Stimulated activated naive B cell treated with anti-CD40 and anti-IgM and Interleukin-4, amounts not matched to agents 10 μg/mL and 1 μg/mL and 100 μg/mL, for 72 hours (primary cell): ENCODE results near the gene PPP1R13L.

ENCODE experiments used
- ATAC-seq, 2 donors: fragments of 150-1000 bp; cut with Tn5 transposase; replicated peaks; 2 replicates each; pipeline ENCODE4 v1.10.0; 2021; ENCODE audit warnings: moderate library complexity in 1 of 2
- DNase-seq: peaks from one replicate; pipeline ENCODE4 v3.0.0; 2021
- H3K27ac Mint-ChIP-seq: one replicate; pipeline ENCODE4 v1.8.0; 2022; ENCODE audit warnings: mild to moderate bottlenecking, mixed read lengths
- H3K27me3 Mint-ChIP-seq, 2 donors: one replicate each; pipeline ENCODE4 v1.8.0; 2022; ENCODE audit warnings: mixed read lengths in 2 of 2
- H3K36me3 Mint-ChIP-seq, 2 donors: one replicate each; pipeline ENCODE4 v1.8.0; 2022; ENCODE audit warnings: mixed read lengths in 2 of 2, mild to moderate bottlenecking in 1 of 2
- H3K4me1 Mint-ChIP-seq, 2 donors: one replicate each; pipeline ENCODE4 v1.8.0; 2022; ENCODE audit warnings: mixed read lengths in 2 of 2, mild to moderate bottlenecking in 1 of 2
- H3K4me3 Mint-ChIP-seq, 2 donors: one replicate each; pipeline ENCODE4 v1.8.0; 2022; ENCODE audit warnings: mild to moderate bottlenecking in 2 of 2, mixed read lengths in 2 of 2, moderate library complexity in 1 of 2
- H3K9me3 Mint-ChIP-seq, 2 donors: one replicate each; pipeline ENCODE4 v1.8.0; 2022; ENCODE audit warnings: mixed read lengths in 2 of 2, mild to moderate bottlenecking in 1 of 2

PPP1R13L gene

GRCh38 chr19:45404557-45405434 lies at the start of gene PPP1R13L:
Gene PPP1R13L (minus strand): TSS chr19:45405069. CDS start chr19:45398318, 6,751 bp downstream.
- peaks cover 11 to 15% of the 10 kb centered on the region in 2 donors for H3K36me3 Mint-ChIP-seq
- peaks cover 38 to 64% of the 10 kb centered on the region in 2 donors for H3K4me1 Mint-ChIP-seq
- DNase-seq (peak; percentile 29), ATAC-seq (no peak)
- peaks cover 27 to 28% of the 10 kb centered on the region in 2 donors for H3K27me3 Mint-ChIP-seq
- H3K27ac Mint-ChIP-seq: peak within 1 kb of the TSS; percentile 98
- H3K9me3 Mint-ChIP-seq: no peaks in the 10 kb centered on the region
- peak within 1 kb of the TSS; percentile 90 for H3K4me3 Mint-ChIP-seq

DNA sequence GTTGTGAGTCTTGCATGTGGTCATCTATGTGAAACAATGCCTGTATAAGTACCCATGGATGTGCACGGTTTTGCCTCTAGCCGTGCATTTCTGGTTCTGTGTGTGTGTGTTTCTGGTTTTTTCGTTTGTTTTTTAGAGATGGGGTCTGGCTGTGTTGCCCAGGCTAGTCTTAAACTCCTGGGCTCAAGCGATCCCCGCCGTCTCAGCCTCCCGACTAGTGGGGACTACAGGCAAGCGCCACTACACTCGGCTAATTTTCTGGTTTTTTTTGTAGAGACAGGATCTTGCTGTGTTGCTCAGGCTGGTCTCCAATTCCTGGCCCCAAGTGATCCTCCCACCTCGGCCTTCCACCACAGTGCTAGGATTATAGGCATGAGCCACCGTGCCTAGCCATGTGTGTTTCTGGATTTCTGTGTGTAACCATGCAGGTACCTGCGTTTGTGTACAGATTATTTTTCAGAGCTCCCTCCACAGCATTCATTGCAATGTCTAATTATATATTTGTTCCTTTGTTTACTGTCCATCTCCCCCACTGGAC lies 47.0 kb upstream of the PPP1R13L start:
- Mint-ChIP-seq H3K27me3 (no peaks in the 10 kb centered on the region), H3K27ac (peak overlapping the region; percentile 96), H3K9me3 (no peaks in the 10 kb centered on the region), H3K4me1 (peaks cover 36 to 57% of the 10 kb centered on the region in 2 donors), H3K4me3 (peak overlapping the region; percentile 87 to 88), H3K36me3 (peaks cover 0 to 2% of the 10 kb centered on the region in 2 donors)
- no peak for ATAC-seq
- no peak for DNase-seq

DNA sequence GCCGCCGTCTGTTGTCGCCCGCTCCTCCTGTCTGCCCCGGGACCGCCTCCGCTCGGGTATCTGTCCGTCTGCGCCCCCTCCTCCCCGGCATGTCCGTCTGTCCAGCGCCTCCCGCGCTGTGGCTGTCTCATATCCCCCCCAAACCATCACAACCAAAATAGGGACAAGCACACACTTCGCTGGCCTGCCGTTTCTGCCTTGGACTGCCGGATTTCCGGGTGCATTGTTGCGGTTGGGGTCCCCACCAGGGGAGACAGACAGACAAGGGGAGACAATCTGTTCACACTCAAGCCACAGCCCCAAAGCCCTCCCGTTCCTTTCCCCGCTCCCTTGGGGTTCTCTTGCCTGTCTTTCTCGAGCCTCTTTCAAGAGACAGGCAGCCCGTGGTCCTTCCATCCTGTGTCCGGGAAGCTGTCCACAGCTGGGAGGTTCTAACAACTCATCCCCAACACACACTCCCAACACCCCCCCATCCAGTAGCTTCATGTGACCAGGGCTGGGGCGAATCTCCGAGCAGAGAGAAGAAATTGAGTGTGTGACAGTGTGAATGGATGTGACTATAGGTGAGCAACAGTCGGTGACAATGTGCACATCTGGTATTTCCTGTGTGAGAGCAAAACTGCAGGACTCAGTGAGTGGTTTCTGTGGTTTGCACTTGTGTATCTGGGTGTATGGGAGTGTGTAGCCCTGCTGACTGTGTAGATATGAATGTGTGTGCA lies 46.4 kb upstream of the PPP1R13L start:
- DNase-seq: peak; percentile 32
- no peaks in the 10 kb centered on the region for H3K36me3 Mint-ChIP-seq
- no peaks in the 10 kb centered on the region for H3K9me3 Mint-ChIP-seq
- H3K27me3 Mint-ChIP-seq: no peaks in the 10 kb centered on the region
- H3K27ac Mint-ChIP-seq: peak overlapping the region; percentile 96
- ATAC-seq: peak; percentile 10
- H3K4me3 Mint-ChIP-seq: peak overlapping the region; percentile 87 to 88
- H3K4me1 Mint-ChIP-seq: peaks cover 32 to 56% of the 10 kb centered on the region in 2 donors

- no peaks in the 10 kb centered on the region for H3K27me3 Mint-ChIP-seq
- H3K4me3 Mint-ChIP-seq: peak overlapping the region; percentile 91 to 93
- no peak for DNase-seq
- H3K4me1 Mint-ChIP-seq: peaks cover 28 to 54% of the 10 kb centered on the region in 2 donors
- peak overlapping the region; percentile 97 for H3K27ac Mint-ChIP-seq
- peaks cover 0 to 3% of the 10 kb centered on the region in 2 donors for H3K36me3 Mint-ChIP-seq
- H3K9me3 Mint-ChIP-seq: no peaks in the 10 kb centered on the region
- ATAC-seq: peak; percentile 15 to 16
These were observed 45.1 kb upstream of the PPP1R13L start for GRCh38 chr19:45450012-45450333.

GRCh38 chr19:45448887-45449299 lies 44.0 kb upstream of the PPP1R13L start:
- H3K4me1 Mint-ChIP-seq: peaks cover 33 to 56% of the 10 kb centered on the region in 2 donors
- ATAC-seq: no peak
- no peaks in the 10 kb centered on the region for H3K27me3 Mint-ChIP-seq
- no peak for DNase-seq
- H3K9me3 Mint-ChIP-seq: no peaks in the 10 kb centered on the region
- H3K27ac Mint-ChIP-seq: peak overlapping the region; percentile 74
- peak overlapping the region; percentile 28 to 60 for H3K4me3 Mint-ChIP-seq
- peaks cover 0 to 3% of the 10 kb centered on the region in 2 donors for H3K36me3 Mint-ChIP-seq

DNA sequence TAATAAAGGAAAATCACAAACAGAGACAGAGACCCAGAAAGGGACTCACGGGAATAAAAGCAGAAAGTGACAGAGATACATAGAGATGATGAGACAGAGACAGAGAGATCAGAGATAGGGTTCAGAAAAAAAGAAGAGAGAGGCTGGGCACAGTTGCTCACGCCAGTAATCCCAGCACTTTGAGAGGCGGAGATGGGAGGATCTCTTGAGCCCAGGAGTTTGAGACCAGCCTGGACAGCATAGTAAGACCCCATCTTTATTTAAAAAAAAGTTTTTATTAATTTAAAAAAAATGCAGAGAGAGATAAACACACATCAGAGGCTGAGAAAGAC lies 43.5 kb upstream of the PPP1R13L start:
- Mint-ChIP-seq H3K4me1 (peaks cover 35 to 57% of the 10 kb centered on the region in 2 donors), H3K9me3 (no peaks in the 10 kb centered on the region), H3K4me3 (no peak overlapping the region), H3K27ac (no peak overlapping the region), H3K36me3 (peaks cover 0 to 3% of the 10 kb centered on the region in 2 donors), H3K27me3 (no peaks in the 10 kb centered on the region)
- ATAC-seq: no peak
- no peak for DNase-seq

DNA sequence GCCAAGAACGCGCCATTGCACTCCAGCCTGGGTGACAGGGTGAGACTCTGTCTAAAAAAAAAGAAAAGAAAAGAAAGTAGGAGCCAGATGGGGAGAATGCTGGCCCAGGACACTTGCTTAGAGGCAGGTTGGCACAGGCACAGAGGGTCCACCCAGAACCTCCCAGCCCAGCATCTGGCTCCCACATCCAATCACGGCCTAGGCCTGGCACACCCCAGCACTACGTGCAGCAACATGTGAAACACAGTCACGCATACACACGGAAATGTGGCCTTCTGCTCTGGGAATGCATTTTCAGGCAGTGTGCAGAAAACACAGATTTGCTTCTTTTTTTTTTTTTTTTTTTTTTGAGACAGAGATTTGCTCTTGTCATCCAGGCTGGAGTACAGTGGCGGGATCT lies 42.1 kb upstream of the PPP1R13L start:
- H3K27ac Mint-ChIP-seq: no peak overlapping the region
- no peak overlapping the region for H3K4me3 Mint-ChIP-seq
- H3K36me3 Mint-ChIP-seq: peaks cover 0 to 3% of the 10 kb centered on the region in 2 donors
- H3K9me3 Mint-ChIP-seq: no peaks in the 10 kb centered on the region
- ATAC-seq (no peak), DNase-seq (no peak)
- peaks cover 45 to 65% of the 10 kb centered on the region in 2 donors for H3K4me1 Mint-ChIP-seq
- no peaks in the 10 kb centered on the region for H3K27me3 Mint-ChIP-seq

DNA sequence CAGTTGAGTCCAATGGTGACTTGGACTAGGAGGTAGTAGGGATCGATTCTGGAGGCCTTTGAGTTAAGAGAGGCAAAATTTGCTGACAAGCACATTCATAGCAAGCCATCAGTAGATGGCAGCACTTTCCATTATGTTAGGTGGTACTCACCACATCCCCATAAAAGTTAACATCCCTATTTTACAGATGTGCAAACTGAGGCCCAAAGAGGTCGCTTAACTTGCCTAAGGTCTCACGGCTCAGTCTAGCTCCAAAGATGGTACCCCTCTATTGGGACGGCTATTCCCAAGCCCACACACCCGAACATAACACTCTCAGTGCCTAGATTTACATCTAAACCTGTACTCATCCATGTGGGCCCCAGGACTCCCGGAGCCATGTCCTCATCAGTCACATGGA lies 41.4 kb upstream of the PPP1R13L start:
- Mint-ChIP-seq H3K27me3 (no peaks in the 10 kb centered on the region), H3K4me1 (peaks cover 40 to 59% of the 10 kb centered on the region in 2 donors), H3K4me3 (no peak overlapping the region), H3K9me3 (no peaks in the 10 kb centered on the region), H3K27ac (no peak overlapping the region), H3K36me3 (peaks cover 0 to 3% of the 10 kb centered on the region in 2 donors)
- DNase-seq (no peak), ATAC-seq (no peak)

- Mint-ChIP-seq H3K36me3 (peaks cover 0 to 3% of the 10 kb centered on the region in 2 donors), H3K27ac (no peak overlapping the region), H3K4me1 (peaks cover 46 to 62% of the 10 kb centered on the region in 2 donors), H3K27me3 (no peaks in the 10 kb centered on the region), H3K9me3 (no peaks in the 10 kb centered on the region), H3K4me3 (peak overlapping the region in 1 of 2 donors; percentile 84)
- DNase-seq (no peak), ATAC-seq (no peak)
These were observed 40.3 kb upstream of the PPP1R13L start for GRCh38 chr19:45445139-45445538.

- Mint-ChIP-seq H3K27me3 (no peaks in the 10 kb centered on the region), H3K27ac (peak overlapping the region; percentile 95), H3K4me1 (peaks cover 47 to 62% of the 10 kb centered on the region in 2 donors), H3K9me3 (no peaks in the 10 kb centered on the region), H3K36me3 (peaks cover 0 to 3% of the 10 kb centered on the region in 2 donors), H3K4me3 (peak overlapping the region; percentile 84 to 91)
- ATAC-seq (peak; percentile 64 to 65), DNase-seq (peak; percentile 78)
These were observed 39.6 kb upstream of the PPP1R13L start for GRCh38 chr19:45444318-45445041.

DNA sequence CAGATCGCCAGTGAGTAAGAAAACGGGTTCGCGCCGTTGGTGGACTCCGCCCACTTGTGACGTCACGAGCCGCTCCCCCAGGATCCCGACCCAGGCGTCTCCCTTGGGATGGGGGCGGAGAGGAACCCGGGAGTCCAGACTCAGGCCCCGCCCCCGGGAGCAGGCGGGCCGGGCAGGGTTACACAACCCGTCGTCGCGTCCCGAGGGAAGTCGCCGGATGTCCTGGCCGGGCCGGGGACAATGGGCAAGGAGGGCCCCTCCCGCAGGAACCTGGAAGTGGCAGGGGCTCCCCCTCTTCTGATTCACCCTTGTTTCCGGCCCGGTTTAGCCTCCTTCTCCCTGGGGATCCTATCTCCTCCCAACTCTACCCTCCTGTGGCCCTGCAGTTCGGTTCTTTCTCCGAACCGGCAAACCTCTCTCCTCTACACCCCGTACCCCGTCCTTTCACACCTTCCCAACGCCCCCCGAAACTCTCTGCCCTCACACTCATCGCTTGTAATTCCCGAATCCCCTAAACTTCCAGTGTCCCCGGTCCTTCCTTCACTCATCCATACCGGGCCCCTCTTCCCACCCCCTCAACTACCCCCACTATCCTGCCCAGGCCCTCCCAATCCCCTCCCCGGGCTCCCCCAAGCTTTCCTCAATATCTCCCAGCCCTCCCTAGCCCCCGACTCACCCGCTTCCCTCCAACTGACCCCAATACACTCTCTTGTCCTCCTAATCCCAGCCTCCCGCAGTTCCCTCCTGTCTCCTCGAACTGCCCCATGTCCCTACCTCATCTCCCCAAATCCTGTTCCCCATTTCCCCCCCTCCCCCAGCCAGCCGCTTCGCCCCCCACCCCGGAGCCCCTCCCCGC lies 38.8 kb upstream of the PPP1R13L start:
- no peaks in the 10 kb centered on the region for H3K9me3 Mint-ChIP-seq
- no peaks in the 10 kb centered on the region for H3K27me3 Mint-ChIP-seq
- H3K27ac Mint-ChIP-seq: peak overlapping the region; percentile 94
- peak; percentile 73 for DNase-seq
- peak; percentile 25 to 29 for ATAC-seq
- peaks cover 0 to 3% of the 10 kb centered on the region in 2 donors for H3K36me3 Mint-ChIP-seq
- peaks cover 47 to 57% of the 10 kb centered on the region in 2 donors for H3K4me1 Mint-ChIP-seq
- H3K4me3 Mint-ChIP-seq: peak overlapping the region; percentile 84 to 91

- peak overlapping the region; percentile 94 for H3K27ac Mint-ChIP-seq
- peak overlapping the region; percentile 84 to 91 for H3K4me3 Mint-ChIP-seq
- ATAC-seq (peak; percentile 28 to 46), DNase-seq (peak; percentile 37)
- no peaks in the 10 kb centered on the region for H3K27me3 Mint-ChIP-seq
- H3K9me3 Mint-ChIP-seq: no peaks in the 10 kb centered on the region
- H3K36me3 Mint-ChIP-seq: peaks cover 0 to 3% of the 10 kb centered on the region in 2 donors
- peaks cover 44 to 57% of the 10 kb centered on the region in 2 donors for H3K4me1 Mint-ChIP-seq
These were observed 38.1 kb upstream of the PPP1R13L start for GRCh38 chr19:45442778-45443461.

- no peak overlapping the region for H3K27ac Mint-ChIP-seq
- ATAC-seq (no peak), DNase-seq (no peak)
These were observed 37.5 kb upstream of the PPP1R13L start for GRCh38 chr19:45442408-45442777.

More at GRCh38 chr19:45442408-45442777, 37.5 kb upstream of the PPP1R13L start:
- peaks cover 0 to 3% of the 10 kb centered on the region in 2 donors for H3K36me3 Mint-ChIP-seq
- H3K27me3 Mint-ChIP-seq: no peaks in the 10 kb centered on the region
- H3K9me3 Mint-ChIP-seq: no peaks in the 10 kb centered on the region
- peaks cover 42 to 57% of the 10 kb centered on the region in 2 donors for H3K4me1 Mint-ChIP-seq
- H3K4me3 Mint-ChIP-seq: peak overlapping the region in 1 of 2 donors; percentile 91
